ENCODE data around the gene FABP7.

FABP7 gene

DNA sequence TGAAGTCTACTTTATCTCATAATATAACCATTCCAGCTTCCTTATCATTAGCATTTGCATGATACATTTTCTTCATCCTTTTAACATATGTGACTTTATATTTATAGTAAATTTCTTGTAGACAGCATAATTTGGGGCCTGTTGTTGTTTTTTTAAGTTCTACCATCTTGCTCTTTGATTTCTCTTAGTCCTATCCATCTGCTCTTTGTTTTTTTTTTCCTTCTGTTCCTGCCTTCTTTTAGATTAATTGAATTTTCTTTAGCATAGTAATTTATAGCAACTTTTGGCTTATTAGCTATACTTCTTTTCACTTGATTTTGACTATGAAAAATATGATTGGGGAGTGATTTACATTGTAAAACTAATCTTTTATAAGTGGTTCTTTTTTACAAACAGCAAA, 19.2 kb upstream of the FABP7 start:
- DNase-seq = no peak

DNA sequence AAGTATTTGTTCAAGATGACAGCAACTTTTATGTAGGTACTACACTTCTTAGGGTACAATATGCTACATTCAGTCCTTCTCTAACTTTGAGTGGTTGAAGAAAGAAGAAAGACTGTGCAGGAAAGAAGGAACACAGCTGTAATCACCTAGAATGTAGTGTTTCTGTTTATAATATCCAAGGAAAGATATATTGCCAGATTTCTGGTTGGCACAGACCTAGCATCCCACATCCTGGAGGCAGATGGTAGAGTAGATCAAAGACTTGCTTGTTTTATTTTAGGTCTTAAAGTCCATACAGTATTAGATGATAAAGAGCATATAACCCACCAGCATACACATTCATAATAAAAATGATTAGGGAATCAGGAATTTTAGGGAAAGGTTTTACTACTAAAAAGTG, 13.3 kb upstream of the FABP7 start:
- DNase-seq = no peak

DNA sequence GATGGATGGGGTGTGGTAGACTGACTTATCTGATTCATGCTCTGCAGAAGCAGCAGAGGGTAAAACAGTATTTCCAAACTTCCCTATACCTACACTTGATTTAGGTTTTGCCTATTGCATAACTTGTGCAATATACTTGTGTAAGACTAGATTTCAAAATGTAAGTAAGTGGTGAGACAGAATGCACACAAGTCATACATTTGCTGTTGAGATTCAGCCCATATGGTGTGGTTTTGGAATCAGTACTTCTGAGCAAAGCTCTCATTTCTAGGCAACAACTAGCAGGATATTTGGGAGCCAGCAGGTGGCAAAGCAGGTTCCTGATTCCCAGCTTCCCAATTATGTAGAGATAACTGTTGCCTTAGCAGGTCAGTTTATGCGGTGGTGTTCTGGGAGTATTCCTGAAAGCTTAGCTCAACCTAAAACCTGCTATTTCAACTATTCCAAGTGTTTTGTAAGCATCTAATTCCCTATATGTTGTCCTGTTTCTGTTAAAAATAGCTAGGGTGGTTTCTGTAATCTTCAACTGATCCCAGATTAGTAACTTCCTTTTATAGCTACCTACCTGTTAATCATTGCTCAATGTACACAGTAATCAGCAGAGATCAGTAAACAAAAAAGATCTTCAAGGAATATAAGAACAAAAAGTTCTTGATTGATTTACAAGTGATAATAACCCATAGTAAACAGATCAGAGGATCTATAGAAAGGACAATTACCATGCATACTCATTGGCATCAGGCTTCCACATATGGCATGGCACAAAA, 8.5 kb upstream of the FABP7 start:
- DNase-seq = no peak

GRCh38 chr6:122772724-122773415, 6.6 kb upstream of the FABP7 start:
- DNase-seq = no peak

DNA sequence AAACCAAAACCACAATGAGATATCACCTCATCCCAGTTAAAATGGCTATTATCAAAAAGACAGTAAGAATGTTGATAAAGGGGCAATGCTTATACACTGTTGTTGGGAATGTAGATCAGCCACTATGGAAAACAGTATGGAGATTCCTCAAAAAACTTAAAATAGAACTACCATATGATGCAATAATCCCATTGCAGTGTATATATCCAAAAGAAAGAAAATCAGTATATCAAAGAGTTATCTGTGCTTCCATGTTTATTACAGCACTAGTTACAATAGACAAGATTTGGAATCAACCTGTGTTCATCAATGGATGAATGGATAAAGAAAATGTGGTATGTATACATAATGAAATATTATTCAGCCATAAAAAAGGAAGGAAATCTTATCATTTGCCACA, 3.5 kb upstream of the FABP7 start:
- no peak for DNase-seq

- no peak for DNase-seq
Measured at GRCh38 chr6:122778302-122778701, 1.2 kb upstream of the FABP7 start.

GRCh38 chr6:122778985-122779661, 393 bp upstream of the FABP7 start:
- no peak for DNase-seq

- no peak for DNase-seq
Measured at GRCh38 chr6:122780114-122780513, 598 bp downstream of the FABP7 start.

GRCh38 chr6:122781716-122782115, 2.2 kb downstream of the FABP7 start:
- DNase-seq = no peak

DNA sequence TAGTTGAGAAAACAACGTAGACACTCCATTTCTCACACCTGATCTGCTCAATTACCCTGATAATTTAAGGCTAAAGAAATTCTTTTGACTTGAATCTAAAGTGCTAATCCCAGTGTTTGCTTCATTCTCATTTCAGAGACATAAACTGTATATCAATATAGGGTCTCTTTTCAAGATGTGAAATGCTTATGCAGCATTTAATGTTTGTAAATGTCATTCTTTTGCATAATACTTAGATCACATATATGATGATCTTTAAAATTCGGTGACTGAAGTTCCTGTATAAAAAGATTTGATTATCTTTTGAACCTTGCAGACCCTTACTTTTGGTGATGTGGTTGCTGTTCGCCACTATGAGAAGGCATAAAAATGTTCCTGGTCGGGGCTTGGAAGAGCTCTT, 3.9 kb downstream of the FABP7 start:
- no peak for DNase-seq

DNA sequence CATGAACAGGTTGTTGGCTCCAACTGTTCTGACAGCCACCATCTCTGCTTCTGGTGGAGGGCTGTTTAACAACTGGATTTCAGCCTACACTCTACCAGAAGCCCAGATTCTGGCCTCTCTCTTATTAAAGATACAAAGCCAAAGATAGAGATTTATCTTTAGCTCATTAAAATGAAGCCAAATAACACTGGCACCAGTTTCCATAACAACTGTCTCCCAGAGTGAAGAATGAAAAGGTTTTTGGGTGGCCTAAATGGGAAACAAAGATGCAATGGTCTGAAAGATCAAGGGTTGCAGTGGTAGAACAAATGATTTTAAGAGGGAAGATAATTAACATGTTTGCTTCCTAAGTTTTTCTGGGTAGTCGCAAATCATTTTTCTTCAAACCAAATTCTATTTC, 6.4 kb downstream of the FABP7 start:
- DNase-seq = no peak

DNA sequence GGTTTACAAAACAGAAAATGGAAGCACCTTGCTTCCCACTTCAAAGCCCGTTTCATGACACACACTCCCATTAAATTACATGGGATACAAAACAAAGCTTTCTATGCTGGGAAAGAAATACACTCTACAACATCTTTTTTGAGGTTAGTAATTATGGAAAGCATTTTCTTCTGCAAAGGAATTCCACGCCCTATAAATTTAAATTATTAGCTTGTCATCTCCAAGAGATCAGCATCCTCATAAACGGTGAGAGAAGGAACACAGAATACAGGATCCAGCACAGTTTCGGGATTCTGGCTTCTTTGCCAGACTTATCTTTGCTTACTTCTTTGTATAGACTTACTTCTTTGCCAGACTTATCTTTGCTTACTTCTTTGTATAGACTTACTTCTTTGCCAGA, 8.2 kb downstream of the FABP7 start:
- DNase-seq = no peak

DNA sequence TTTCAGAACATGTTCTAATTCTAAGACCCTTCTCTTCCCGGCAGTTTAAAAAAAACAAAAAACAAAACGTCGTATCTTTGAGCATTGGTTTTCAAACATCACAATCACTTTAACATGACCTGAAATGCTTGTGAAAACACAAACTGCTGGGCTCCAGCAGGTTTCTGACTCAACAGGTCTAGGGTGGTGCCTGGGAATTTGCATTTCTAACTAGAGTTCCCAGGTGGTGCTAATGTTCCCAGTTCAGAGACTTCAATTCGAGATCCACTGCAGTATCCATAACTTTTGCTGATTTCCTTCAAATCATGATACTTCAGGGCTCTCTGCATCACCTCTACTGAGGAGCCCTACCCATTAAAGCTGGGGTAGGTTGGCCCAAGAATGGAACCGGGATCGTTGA, 8.7 kb downstream of the FABP7 start:
- DNase-seq = no peak

DNA sequence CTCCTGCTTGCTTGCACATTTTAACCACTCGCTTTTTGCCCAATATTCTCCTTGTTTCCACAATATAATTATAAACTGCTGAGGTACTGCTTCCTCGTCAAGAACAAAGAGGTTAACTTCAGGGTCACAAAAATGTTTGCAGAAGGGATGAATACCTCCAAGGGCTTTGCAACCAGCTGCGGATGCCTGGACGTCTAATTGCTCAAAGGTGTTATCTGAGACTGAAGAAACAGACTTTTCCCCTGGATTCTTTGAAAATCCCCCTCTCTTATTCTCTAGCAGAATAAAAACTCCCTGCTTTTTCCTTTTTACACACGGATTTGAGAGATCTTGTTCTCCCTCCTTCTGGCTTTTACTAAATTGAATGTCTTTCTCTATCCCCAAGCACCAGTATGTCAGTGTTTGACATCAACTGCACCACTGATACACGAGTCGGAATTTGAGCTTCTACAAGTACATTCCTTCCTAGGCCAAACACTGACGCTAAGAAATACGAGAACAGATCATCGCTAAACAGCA, 9.2 kb downstream of the FABP7 start:
- no peak for DNase-seq

- DNase-seq = peak; percentile 65
Measured at GRCh38 chr6:122789182-122790027, 9.9 kb downstream of the FABP7 start, which contains the start of gene SMPDL3A. SMPDL3A (plus strand) TSS chr6:122789258; CDS start chr6:122789347, 89 bp downstream.

- DNase-seq = no peak
Measured at GRCh38 chr6:122790028-122790422, 10.5 kb downstream of the FABP7 start.

DNA sequence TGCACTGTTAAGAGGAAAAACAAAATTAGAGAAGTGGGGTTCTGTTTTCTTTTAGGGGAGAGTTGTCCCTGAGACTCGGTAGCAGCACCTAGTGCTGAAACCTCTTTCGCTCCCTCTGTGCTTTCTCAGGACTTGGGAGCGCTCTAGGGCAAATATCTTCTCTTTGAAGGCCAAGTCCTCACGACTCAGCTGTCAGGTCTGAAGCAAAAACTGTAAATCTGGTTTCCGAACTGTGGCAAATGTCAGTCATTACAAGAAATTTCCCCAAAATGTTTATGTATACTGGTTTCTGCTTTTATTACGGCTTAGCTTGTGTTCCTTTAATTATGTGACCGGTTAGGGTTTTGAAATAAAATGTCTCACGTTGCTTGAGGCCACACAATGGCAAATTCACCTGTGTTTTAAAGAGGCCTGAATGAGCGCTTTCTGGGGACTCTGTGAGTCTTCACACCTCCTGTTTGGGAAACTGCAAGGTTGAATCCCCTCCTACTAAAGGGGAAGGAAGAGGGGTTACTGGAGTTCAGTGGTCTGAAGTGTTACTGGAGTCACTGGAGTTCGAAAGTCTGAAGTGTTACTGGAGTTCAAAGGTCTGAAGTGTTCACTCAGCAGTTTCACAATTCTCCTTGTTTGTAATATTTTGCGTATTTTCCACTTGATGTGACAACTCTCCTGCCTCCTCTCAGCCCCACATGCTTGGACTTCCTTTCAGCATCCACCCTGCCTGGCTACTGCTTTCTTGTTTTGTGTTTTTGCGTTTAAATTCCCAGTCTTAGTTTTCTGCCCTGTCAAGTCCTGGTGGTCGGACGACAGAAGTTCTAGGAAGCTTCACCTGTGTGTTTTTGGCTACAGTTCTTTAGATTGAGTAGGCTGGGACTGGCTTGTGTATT, 11.2 kb downstream of the FABP7 start:
- DNase-seq = no peak

- no peak for DNase-seq
Measured at GRCh38 chr6:122791310-122791679, 11.8 kb downstream of the FABP7 start.

DNA sequence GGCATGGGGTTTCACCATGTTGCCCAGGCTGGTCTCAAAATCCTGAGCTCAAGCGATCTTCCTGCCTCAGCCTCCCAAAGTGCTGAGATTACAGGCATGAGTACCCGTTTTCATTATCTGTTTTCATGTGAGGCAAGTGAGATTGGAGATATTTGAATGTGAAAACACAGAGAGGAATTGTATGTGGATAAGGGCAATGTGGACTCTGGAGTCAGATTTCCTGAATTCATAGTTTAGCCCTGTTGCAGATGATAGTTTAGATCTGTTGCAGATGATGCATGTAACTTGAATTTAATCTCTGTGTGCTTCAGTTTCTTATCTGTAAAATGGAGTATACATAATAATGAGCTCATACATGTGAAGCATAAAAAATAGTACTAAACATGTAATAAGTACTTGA, 13.2 kb downstream of the FABP7 start:
- no peak for DNase-seq

DNA sequence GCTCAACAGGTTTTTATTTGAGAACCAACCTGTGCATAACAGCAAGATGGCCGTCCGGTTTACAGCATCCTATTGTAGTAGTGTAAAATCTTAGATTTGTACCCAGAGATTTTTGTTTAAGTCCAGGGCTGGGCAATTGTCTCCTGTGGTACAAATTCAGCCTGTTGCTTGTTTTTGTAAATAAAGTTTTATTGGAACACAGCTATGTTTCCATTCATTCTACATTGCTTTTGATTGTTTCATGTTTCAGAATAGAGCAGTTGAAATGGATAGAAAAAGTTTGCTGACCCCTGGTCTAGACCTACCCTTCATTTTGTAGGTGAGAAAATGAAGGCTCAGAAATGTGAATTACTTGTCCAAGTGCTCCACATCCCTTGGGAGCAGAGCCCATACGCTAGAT, 18.0 kb downstream of the FABP7 start:
- no peak for DNase-seq

GRCh38 chr6:122798099-122798641, 18.7 kb downstream of the FABP7 start:
- DNase-seq = no peak

Data from activated CD8-positive, alpha-beta memory T cell treated with anti-CD3 and anti-CD28 coated beads, Interleukin-2, amount 50 U/mL, for 48 hours (primary cell).